RWPE1 (cell line): ENCODE data around the gene LSM5.

ENCODE experiments used
- CTCF ChIA-PET: fragments of 350-600 bp; sonication (Branson Sonifier 250); formaldehyde crosslinking; extraction: SDS; loops from one replicate; lab custom pipeline; 2021; lab: Yijun Ruan, JAX
- POLR2A ChIA-PET: fragments of 400-600 bp; formaldehyde crosslinking; extraction: SDS; loops from one replicate; lab custom pipeline; 2020; ENCODE audit warnings: antibody characterized with exemption; ENCODE audit not compliant: low non-redundant PET; lab: Yijun Ruan, JAX
- DNase-seq: peaks from one replicate; pipeline ENCODE4 v3.0.0; 2012; ENCODE audit warnings: low spot score
- H3K27ac ChIP-seq: fragments of 450-650 bp; 2 replicates; pipeline ENCODE4 v1.5.1; 2017
- CTCF ChIP-seq: fragments of 450-650 bp; conservative IDR thresholded peaks from 2 replicates; pipeline ENCODE4 v1.5.1; 2017; ENCODE audit warnings: low read depth, mild to moderate bottlenecking

Gene LSM5

GRCh38 chr7:32496052-32496813 is 6.1 kb upstream of the LSM5 start:
- peak overlapping the region; percentile 87 for H3K27ac ChIP-seq
- no peak for DNase-seq
- CTCF ChIA-PET, result interaction anchor here (0.5 to 0.8 kb wide), 3 partner anchors 66 to 1384 kb away, joined by 3 to 4 read pairs (median 3); no protein-coding TSS in a partner anchor
- no peak for TF ChIP-seq CTCF
- POLR2A ChIA-PET, result no interaction called here

GRCh38 chr7:32495298-32496051 is 5.3 kb upstream of the LSM5 start, which contains the start of gene AVL9:
TSS of gene AVL9 (plus strand) at chr7:32495489. CDS start at chr7:32495710, 221 bp downstream.
- POLR2A ChIA-PET, result interaction anchor here (0.6 to 0.7 kb wide), 4 partner anchors 108 to 1950 kb away, joined by 3 to 4 read pairs (median 3); no protein-coding TSS in a partner anchor
- DNase-seq, result peak; percentile 98
- no peak for TF ChIP-seq CTCF
- peak within 1 kb of the TSS; percentile 87 for H3K27ac ChIP-seq
- CTCF ChIA-PET, result no interaction called here

GRCh38 chr7:32494946-32495297 is 4.7 kb upstream of the LSM5 start:
- H3K27ac ChIP-seq, result peak overlapping the region; percentile 87
- DNase-seq, result no peak
- ChIA-PET POLR2A (interaction anchor here (0.6 to 0.7 kb wide), 3 partner anchors 108 to 1809 kb away, joined by 3 read pairs; no protein-coding TSS in a partner anchor), CTCF (no interaction called here)
- TF ChIP-seq CTCF, result no peak

- DNase-seq, result no peak
- CTCF ChIA-PET, result interaction anchor here (0.7 to 1.2 kb wide), 3 partner anchors 55 to 280 kb away, joined by 3 to 7 read pairs (median 5); no protein-coding TSS in a partner anchor
- POLR2A ChIA-PET, result interaction anchor here (1.0 kb wide), 1 partner anchor 11 kb away, joined by 3 read pairs; no protein-coding TSS in a partner anchor
- peak overlapping the region; percentile 82 for H3K27ac ChIP-seq
- no peak for TF ChIP-seq CTCF
Measured at GRCh38 chr7:32489788-32490126, 423 bp downstream of the LSM5 start.

- ChIA-PET POLR2A (no interaction called here), CTCF (no interaction called here)
- no peak for DNase-seq
- no peak for TF ChIP-seq CTCF
- H3K27ac ChIP-seq, result no peak overlapping the region
Measured at GRCh38 chr7:32481921-32482320, 8.3 kb downstream of the LSM5 start.

- TF ChIP-seq CTCF, result no peak
- POLR2A ChIA-PET, result no interaction called here
Measured at GRCh38 chr7:32481176-32481575, 9.0 kb downstream of the LSM5 start.

More at GRCh38 chr7:32481176-32481575, 9.0 kb downstream of the LSM5 start:
- CTCF ChIA-PET, result no interaction called here
- H3K27ac ChIP-seq, result no peak overlapping the region
- no peak for DNase-seq
